ENCODE results near the gene SH3RF1. TPM values are rescaled to one million over a fixed set of nuclear protein-coding genes. Genes with fewer than 3 reads are reported as not detected.

SH3RF1 gene
- total and polyA plus RNA-seq, 4 donors: 1.8 to 7.9 (median 3.5) TPM

DNA sequence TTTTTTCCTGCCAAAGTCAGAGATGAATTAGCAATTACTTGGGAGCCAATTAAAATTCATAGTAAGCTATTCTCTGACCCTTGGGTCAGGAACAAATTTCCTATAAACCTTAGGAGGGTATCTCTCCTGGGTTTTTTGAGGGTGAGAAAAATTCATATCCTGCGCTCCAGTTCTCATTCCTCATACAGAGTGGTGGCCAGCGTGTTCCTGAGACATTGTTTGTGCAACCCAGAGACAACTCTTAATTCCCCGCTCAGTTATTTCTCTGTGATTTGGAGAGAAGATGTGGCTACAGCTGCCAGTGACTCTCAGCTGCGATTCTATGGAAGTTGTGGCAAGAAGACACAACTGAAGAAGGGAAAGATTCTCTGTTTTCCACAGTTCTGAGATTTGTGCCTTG, 222.8 kb downstream of the SH3RF1 start:
- TF ChIP-seq, protein P1, sequence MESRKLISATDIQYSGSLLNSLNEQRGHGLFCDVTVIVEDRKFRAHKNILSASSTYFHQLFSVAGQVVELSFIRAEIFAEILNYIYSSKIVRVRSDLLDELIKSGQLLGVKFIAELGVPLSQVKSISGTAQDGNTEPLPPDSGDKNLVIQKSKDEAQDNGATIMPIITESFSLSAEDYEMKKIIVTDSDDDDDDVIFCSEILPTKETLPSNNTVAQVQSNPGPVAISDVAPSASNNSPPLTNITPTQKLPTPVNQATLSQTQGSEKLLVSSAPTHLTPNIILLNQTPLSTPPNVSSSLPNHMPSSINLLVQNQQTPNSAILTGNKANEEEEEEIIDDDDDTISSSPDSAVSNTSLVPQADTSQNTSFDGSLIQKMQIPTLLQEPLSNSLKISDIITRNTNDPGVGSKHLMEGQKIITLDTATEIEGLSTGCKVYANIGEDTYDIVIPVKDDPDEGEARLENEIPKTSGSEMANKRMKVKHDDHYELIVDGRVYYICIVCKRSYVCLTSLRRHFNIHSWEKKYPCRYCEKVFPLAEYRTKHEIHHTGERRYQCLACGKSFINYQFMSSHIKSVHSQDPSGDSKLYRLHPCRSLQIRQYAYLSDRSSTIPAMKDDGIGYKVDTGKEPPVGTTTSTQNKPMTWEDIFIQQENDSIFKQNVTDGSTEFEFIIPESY (IDR thresholded peaks at IDR 0.05): no peak
- no peak overlapping the region for H3K9ac ChIP-seq (ENCODE audit: low read depth in 1 of 2, low read length in 2 of 2)
- H3K36me3 ChIP-seq (ENCODE audit: control insufficient read depth in 4 of 4, insufficient read depth in 3 of 4, low read depth in 1 of 4, low read length in 3 of 4): no peaks in the 10 kb centered on the region
- no peak overlapping the region for H3K4me3 ChIP-seq (ENCODE audit: low read depth in 1 of 3, low read length in 3 of 3)
- H3K27me3 ChIP-seq (ENCODE audit: control insufficient read depth in 4 of 4, insufficient read depth in 4 of 4, low read length in 3 of 4): no peaks in the 10 kb centered on the region
- WGBS: 94% methylated on average over 4 of the region's 4 CpGs
- no peak overlapping the region for H3K27ac ChIP-seq (ENCODE audit: low read depth in 1 of 2, low read length in 2 of 2)
- no peak for DNase-seq (ENCODE audit: low spot score)
- H3K9me3 ChIP-seq (ENCODE audit: control insufficient read depth in 4 of 4, low read length in 3 of 4): no peaks in the 10 kb centered on the region
- H3K4me1 ChIP-seq (ENCODE audit: control insufficient read depth in 4 of 4, insufficient read depth in 4 of 4, low read length in 3 of 4): peaks cover 2 to 11% (median 7%) of the 10 kb centered on the region in 4 donors

DNA sequence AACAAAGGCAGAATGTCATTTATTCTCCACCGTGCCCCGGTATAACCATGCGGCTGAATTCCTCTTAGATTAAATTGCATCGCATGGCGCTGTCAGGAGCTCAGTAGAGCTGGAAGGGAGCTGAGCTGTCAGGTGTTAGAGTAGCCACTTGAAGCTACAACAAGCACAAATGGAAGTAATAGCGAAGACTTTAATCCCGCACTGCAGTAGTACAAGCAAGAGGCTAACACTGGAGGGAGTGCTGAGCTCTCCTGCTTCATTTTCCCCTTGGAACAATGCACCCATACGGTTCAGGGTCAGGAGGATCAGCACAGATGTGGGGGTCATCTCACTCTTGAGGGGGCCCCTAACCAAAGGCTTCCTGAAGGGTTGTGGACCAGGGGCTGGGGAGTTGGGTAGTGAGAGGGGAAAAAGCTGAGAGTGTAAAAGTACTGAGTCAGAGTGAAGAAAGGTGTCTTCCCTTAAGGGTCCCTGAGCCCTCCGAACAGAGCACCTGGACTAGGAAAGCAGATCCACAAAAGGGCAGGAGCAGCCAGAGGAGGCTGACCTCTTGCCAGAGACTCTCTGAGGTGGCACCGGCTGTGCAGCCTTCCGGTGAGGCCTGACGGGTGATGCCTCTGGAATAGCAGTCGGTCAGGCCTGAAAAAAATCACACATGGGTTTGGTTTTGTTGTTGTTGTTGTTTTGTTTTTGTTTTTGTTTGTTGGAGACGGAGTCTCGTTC, 224.7 kb downstream of the SH3RF1 start:
- Histone ChIP-seq H3K4me3 (ENCODE audit: low read depth in 1 of 3, low read length in 3 of 3) (no peak overlapping the region), H3K27ac (ENCODE audit: low read depth in 1 of 2, low read length in 2 of 2) (no peak overlapping the region), H3K9me3 (ENCODE audit: control insufficient read depth in 4 of 4, low read length in 3 of 4) (no peaks in the 10 kb centered on the region), H3K36me3 (ENCODE audit: control insufficient read depth in 4 of 4, insufficient read depth in 3 of 4, low read depth in 1 of 4, low read length in 3 of 4) (no peaks in the 10 kb centered on the region), H3K27me3 (ENCODE audit: control insufficient read depth in 4 of 4, insufficient read depth in 4 of 4, low read length in 3 of 4) (no peaks in the 10 kb centered on the region), H3K9ac (ENCODE audit: low read depth in 1 of 2, low read length in 2 of 2) (no peak overlapping the region), H3K4me1 (ENCODE audit: control insufficient read depth in 4 of 4, insufficient read depth in 4 of 4, low read length in 3 of 4) (peaks cover under 1 to 8% (median 4%) of the 10 kb centered on the region in 4 donors)
- DNase-seq (ENCODE audit: low spot score): no peak
- TF ChIP-seq RXRA (IDR thresholded peaks at IDR 0.05) (no peak), FOXA2 (IDR thresholded peaks at IDR 0.05) (no peak), RAD21 (IDR thresholded peaks at IDR 0.05) (peak in 1 of 2 donors; percentile 49), HNF4A (conservative IDR thresholded peaks at IDR 0.05) (no peak), TAF1 (conservative IDR thresholded peaks at IDR 0.05) (no peak)
- TF ChIP-seq, protein P2, sequence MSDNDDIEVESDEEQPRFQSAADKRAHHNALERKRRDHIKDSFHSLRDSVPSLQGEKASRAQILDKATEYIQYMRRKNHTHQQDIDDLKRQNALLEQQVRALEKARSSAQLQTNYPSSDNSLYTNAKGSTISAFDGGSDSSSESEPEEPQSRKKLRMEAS (IDR thresholded peaks at IDR 0.05): no peak
- TF ChIP-seq, protein P3, sequence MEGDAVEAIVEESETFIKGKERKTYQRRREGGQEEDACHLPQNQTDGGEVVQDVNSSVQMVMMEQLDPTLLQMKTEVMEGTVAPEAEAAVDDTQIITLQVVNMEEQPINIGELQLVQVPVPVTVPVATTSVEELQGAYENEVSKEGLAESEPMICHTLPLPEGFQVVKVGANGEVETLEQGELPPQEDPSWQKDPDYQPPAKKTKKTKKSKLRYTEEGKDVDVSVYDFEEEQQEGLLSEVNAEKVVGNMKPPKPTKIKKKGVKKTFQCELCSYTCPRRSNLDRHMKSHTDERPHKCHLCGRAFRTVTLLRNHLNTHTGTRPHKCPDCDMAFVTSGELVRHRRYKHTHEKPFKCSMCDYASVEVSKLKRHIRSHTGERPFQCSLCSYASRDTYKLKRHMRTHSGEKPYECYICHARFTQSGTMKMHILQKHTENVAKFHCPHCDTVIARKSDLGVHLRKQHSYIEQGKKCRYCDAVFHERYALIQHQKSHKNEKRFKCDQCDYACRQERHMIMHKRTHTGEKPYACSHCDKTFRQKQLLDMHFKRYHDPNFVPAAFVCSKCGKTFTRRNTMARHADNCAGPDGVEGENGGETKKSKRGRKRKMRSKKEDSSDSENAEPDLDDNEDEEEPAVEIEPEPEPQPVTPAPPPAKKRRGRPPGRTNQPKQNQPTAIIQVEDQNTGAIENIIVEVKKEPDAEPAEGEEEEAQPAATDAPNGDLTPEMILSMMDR (IDR thresholded peaks at IDR 0.05; ENCODE audit: low read depth, low read length, missing input control): no peak
- TF ChIP-seq, protein P1 (IDR thresholded peaks at IDR 0.05): no peak
- TF ChIP-seq, protein P4, sequence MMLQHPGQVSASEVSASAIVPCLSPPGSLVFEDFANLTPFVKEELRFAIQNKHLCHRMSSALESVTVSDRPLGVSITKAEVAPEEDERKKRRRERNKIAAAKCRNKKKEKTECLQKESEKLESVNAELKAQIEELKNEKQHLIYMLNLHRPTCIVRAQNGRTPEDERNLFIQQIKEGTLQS (IDR thresholded peaks at IDR 0.05): no peak
- WGBS: 88% methylated on average over 15 of the region's 15 CpGs

All from liver (tissue), 9 donors.